Bone marrow (tissue), 2 donors: ENCODE data around the gene CACNA1H.

Experiments
- DNase-seq, 2 donors: peaks; one replicate each; lab custom pipeline; 2025; lab: John Stamatoyannopoulos, UW

Gene CACNA1H

GRCh38 chr16:1143761-1144450, 9.0 kb upstream of the CACNA1H start:
- no peak for DNase-seq

GRCh38 chr16:1144476-1145382, 8.2 kb upstream of the CACNA1H start:
- DNase-seq = no peak

- no peak for DNase-seq
These were observed 7.4 kb upstream of the CACNA1H start for GRCh38 chr16:1145383-1146100.

GRCh38 chr16:1146409-1146808, 6.5 kb upstream of the CACNA1H start:
- DNase-seq = no peak

GRCh38 chr16:1147027-1147426, 5.9 kb upstream of the CACNA1H start:
- DNase-seq = no peak

- DNase-seq = no peak
These were observed 3.7 kb upstream of the CACNA1H start for GRCh38 chr16:1149101-1149636.

- DNase-seq = no peak
These were observed 2.4 kb upstream of the CACNA1H start for GRCh38 chr16:1150511-1150982.

- DNase-seq = no peak
These were observed 1.3 kb upstream of the CACNA1H start for GRCh38 chr16:1151424-1152122.

- no peak for DNase-seq
These were observed 725 bp upstream of the CACNA1H start for GRCh38 chr16:1152123-1152638.

GRCh38 chr16:1153480-1154160, 714 bp downstream of the CACNA1H start:
- no peak for DNase-seq

GRCh38 chr16:1154291-1154886, 1.5 kb downstream of the CACNA1H start:
- no peak for DNase-seq

- no peak for DNase-seq
These were observed 2.0 kb downstream of the CACNA1H start for GRCh38 chr16:1154887-1155331.

- DNase-seq = no peak
These were observed 2.6 kb downstream of the CACNA1H start for GRCh38 chr16:1155353-1156054.

- no peak for DNase-seq
These were observed 3.4 kb downstream of the CACNA1H start for GRCh38 chr16:1156055-1156982.

- no peak for DNase-seq
These were observed 4.2 kb downstream of the CACNA1H start for GRCh38 chr16:1156983-1157638.

- no peak for DNase-seq
These were observed 4.9 kb downstream of the CACNA1H start for GRCh38 chr16:1157639-1158455.
